ENCODE measurements around the gene NANS. TPM values are rescaled to one million over a fixed set of nuclear protein-coding genes. Genes with fewer than 3 reads are reported as not detected.

The NANS gene
- total and polyA plus RNA-seq, 10 of the 15 experiments (the other 5 are each of a cell fraction or from before 2014, with no cell fraction given): 21.0 to 126 (median 52.3) TPM

DNA sequence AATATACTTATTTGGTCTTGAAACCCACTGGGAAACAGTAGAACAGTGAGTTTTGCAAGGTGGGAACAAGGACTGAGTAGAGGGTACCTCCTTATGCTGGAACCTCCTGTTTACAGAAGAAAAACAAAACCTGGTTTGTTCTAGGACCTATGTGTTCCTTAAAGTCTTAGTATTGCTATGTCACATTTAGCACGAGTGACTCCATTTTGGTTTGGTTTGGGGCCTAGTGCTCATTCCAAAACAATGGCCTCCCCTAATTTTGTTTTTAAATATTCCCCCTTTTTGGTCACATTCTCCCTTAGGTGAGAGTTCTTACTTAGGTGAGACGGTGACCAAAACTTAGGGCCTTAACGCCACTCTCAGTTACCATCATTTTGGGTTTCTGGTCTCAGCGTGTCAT lies 6.2 kb upstream of the NANS start:
- Histone ChIP-seq H3K27me3 (replicated peaks in 1 of 2; ENCODE audit: control insufficient read depth in 2 of 2, insufficient read depth in 2 of 2, low read length in 1 of 2) (no peaks in the 10 kb centered on the region), H3K27ac (ENCODE audit: control insufficient read depth, insufficient read depth) (no peak overlapping the region), H3K9me3 (replicated peaks; ENCODE audit: control insufficient read depth, insufficient read depth, low read length) (peaks cover 3% of the 10 kb centered on the region; the same call in 2 of the 3 replicates), H3K4me3 (no peak overlapping the region), H4K20me1 (ENCODE audit: control insufficient read depth, insufficient read depth) (no peaks in the 10 kb centered on the region), H3K4me2 (ENCODE audit: control insufficient read depth, insufficient read depth) (no peak overlapping the region), H2AFZ (ENCODE audit: control insufficient read depth, low read depth, low read length) (no peak overlapping the region), H3K4me1 (ENCODE audit: control insufficient read depth, insufficient read depth, low read length) (peaks cover 3% of the 10 kb centered on the region; the same call in 1 of the 2 replicates), H3K9ac (ENCODE audit: control insufficient read depth, insufficient read depth, low read length) (no peak overlapping the region), H3K79me2 (ENCODE audit: control insufficient read depth, insufficient read depth, low read length) (peaks cover 45% of the 10 kb centered on the region), H3K36me3 (ENCODE audit: control insufficient read depth in 2 of 2, insufficient read depth in 2 of 2, low read length in 1 of 2) (no peaks in the 10 kb centered on the region; a peak in 1 of 4 replicates)
- ChIA-PET SMC1A (ENCODE audit: uncharacterized antibody, unreplicated experiment) (no interaction called here), CTCF (interaction anchor here (0.9 to 1.5 kb wide), 2 partner anchors 11 to 16 kb away, joined by 3 to 4 read pairs; no protein-coding TSS in a partner anchor), POLR2A (interaction anchor here (1.5 kb wide), 1 partner anchor 10 kb away, joined by 4 read pairs; no protein-coding TSS in a partner anchor), RAD21 (ENCODE audit: unreplicated experiment) (no interaction called here)
- WGBS (ENCODE audit: insufficient coverage, insufficient replicate concordance, low lambda C conversion rate, missing lambda C conversion rate): 99% methylated on average over 4 of the region's 4 CpGs
- in situ Hi-C loops (cut with MboI) (loop anchor here (25.0 kb wide), 1 partner anchor 737 kb away; the partner anchor contains the start of gene ANKS6), intact Hi-C loops (cut with micrococcal nuclease; ENCODE audit: unreplicated experiment) (no loop called here)
- DNase-seq (ENCODE audit: low read depth, low spot score) (no peak), ATAC-seq (no peak), FAIRE-seq (no peak)
- no TSS peak for BruUV-seq (replicated peaks)
- TF ChIP-seq ETV6 (conservative IDR thresholded peaks at IDR 0.05 in 1 of 2, IDR thresholded peaks at IDR 0.05 in 1 of 2; ENCODE audit: borderline replicate concordance in 1 of 2, low read depth in 1 of 2) (no peak), MEF2A (IDR thresholded peaks at IDR 0.05; ENCODE audit: insufficient read depth, low read depth, low read length) (no peak)

- Histone ChIP-seq H3K9me3 (replicated peaks; ENCODE audit: control insufficient read depth, insufficient read depth, low read length) (no peaks in the 10 kb centered on the region), H3K9ac (ENCODE audit: control insufficient read depth, insufficient read depth, low read length) (no peak overlapping the region), H3K79me2 (ENCODE audit: control insufficient read depth, insufficient read depth, low read length) (peaks cover 35% of the 10 kb centered on the region), H3K36me3 (ENCODE audit: control insufficient read depth in 2 of 2, insufficient read depth in 2 of 2, low read length in 1 of 2) (no peaks in the 10 kb centered on the region; a peak in 1 of 4 replicates), H3K27ac (ENCODE audit: control insufficient read depth, insufficient read depth) (no peak overlapping the region), H3K27me3 (replicated peaks in 1 of 2; ENCODE audit: control insufficient read depth in 2 of 2, insufficient read depth in 2 of 2, low read length in 1 of 2) (no peaks in the 10 kb centered on the region), H3K4me3 (no peak overlapping the region), H4K20me1 (ENCODE audit: control insufficient read depth, insufficient read depth) (no peaks in the 10 kb centered on the region), H3K4me2 (ENCODE audit: control insufficient read depth, insufficient read depth) (no peak overlapping the region), H2AFZ (ENCODE audit: control insufficient read depth, low read depth, low read length) (no peak overlapping the region), H3K4me1 (ENCODE audit: control insufficient read depth, insufficient read depth, low read length) (peaks cover 3% of the 10 kb centered on the region; the same call in 1 of the 2 replicates)
- DNase-seq (ENCODE audit: low read depth, low spot score) (no peak), FAIRE-seq (no peak), ATAC-seq (no peak)
- CTCF ChIA-PET: interaction anchor here (1.1 to 1.6 kb wide), 4 partner anchors 9 to 20 kb away, joined by 3 to 7 read pairs (median 4); no protein-coding TSS in a partner anchor
- in situ Hi-C loops (cut with MboI): loop anchor here (25.0 kb wide), 1 partner anchor 733 kb away; the partner anchor contains the start of gene ANKS6
- 81% methylated on average over 7 of the region's 7 CpGs for WGBS (ENCODE audit: insufficient coverage, insufficient replicate concordance, low lambda C conversion rate, missing lambda C conversion rate)
- TF ChIP-seq NR2F1 (conservative IDR thresholded peaks at IDR 0.05) (no peak), MTA3 (IDR thresholded peaks at IDR 0.05; ENCODE audit: borderline replicate concordance, low read length) (peak; percentile 37; the same call in 1 of the 2 replicates), FOXM1 (IDR thresholded peaks at IDR 0.05; ENCODE audit: low read depth, low read length) (no peak), EED (IDR thresholded peaks at IDR 0.05; ENCODE audit: low read depth) (0 out of 2 replicates have a peak, but pooled peaks have one; percentile 18)
- SMC1A ChIA-PET (ENCODE audit: uncharacterized antibody, unreplicated experiment): interaction anchor here (1.7 to 2.0 kb wide), 2 partner anchors 10 to 130 kb away, joined by 7 to 9 read pairs; no protein-coding TSS in a partner anchor
- BruUV-seq (replicated peaks): no TSS peak
- intact Hi-C loops (cut with micrococcal nuclease; ENCODE audit: unreplicated experiment): no loop called here
- POLR2A ChIA-PET: interaction anchor here (0.6 to 1.3 kb wide), 2 partner anchors 9 to 89 kb away, joined by 3 to 4 read pairs; no protein-coding TSS in a partner anchor
- RAD21 ChIA-PET (ENCODE audit: unreplicated experiment): no interaction called here
Observed at GRCh38 chr9:98054376-98054951, 2.1 kb upstream of the NANS start.

Data from GM12878 (cell line).